ENCODE measurements around the gene MEIKIN. TPM values are rescaled to one million over a fixed set of nuclear protein-coding genes. Genes with fewer than 3 reads are reported as not detected.

Gene MEIKIN
- total RNA-seq, 1 donor from 2014 or later = not detected

- no peak for ATAC-seq (ENCODE audit: poor library complexity)
- no peak for DNase-seq
Observed at GRCh38 chr5:131974956-131975726, 29.7 kb upstream of the MEIKIN start.

GRCh38 chr5:131974622-131974955 is 29.1 kb upstream of the MEIKIN start:
- ATAC-seq (ENCODE audit: poor library complexity) (no peak), DNase-seq (no peak)
- intact Hi-C loops (cut with DNase I) = no loop called here

More at GRCh38 chr5:131974956-131975726, 29.7 kb upstream of the MEIKIN start:
- intact Hi-C loops (cut with DNase I) = no loop called here

GRCh38 chr5:131974016-131974415 is 28.6 kb upstream of the MEIKIN start:
- no peak for DNase-seq
- ATAC-seq (ENCODE audit: poor library complexity) = no peak

GRCh38 chr5:131973089-131973712 is 27.7 kb upstream of the MEIKIN start:
- no peak for DNase-seq
- no peak for ATAC-seq (ENCODE audit: poor library complexity)
- intact Hi-C loops (cut with DNase I) = no loop called here

More at GRCh38 chr5:131974016-131974415, 28.6 kb upstream of the MEIKIN start:
- intact Hi-C loops (cut with DNase I) = no loop called here

- DNase-seq (no peak), ATAC-seq (ENCODE audit: poor library complexity) (no peak)
- intact Hi-C loops (cut with DNase I) = no loop called here
Observed at GRCh38 chr5:131968396-131968954, 23.0 kb upstream of the MEIKIN start.

- DNase-seq (no peak), ATAC-seq (ENCODE audit: poor library complexity) (no peak)
- intact Hi-C loops (cut with DNase I) = no loop called here
Observed at GRCh38 chr5:131966551-131966950, 21.1 kb upstream of the MEIKIN start.

GRCh38 chr5:131965826-131966415 is 20.5 kb upstream of the MEIKIN start:
- intact Hi-C loops (cut with DNase I) = no loop called here
- ATAC-seq (ENCODE audit: poor library complexity) (no peak), DNase-seq (no peak)

GRCh38 chr5:131959906-131960305 is 14.4 kb upstream of the MEIKIN start:
- intact Hi-C loops (cut with DNase I) = no loop called here
- ATAC-seq (ENCODE audit: poor library complexity) = no peak
- DNase-seq = no peak

GRCh38 chr5:131959136-131959535 is 13.7 kb upstream of the MEIKIN start:
- DNase-seq (no peak), ATAC-seq (ENCODE audit: poor library complexity) (no peak)
- intact Hi-C loops (cut with DNase I) = no loop called here

- ATAC-seq (ENCODE audit: poor library complexity) = no peak
Observed at GRCh38 chr5:131957721-131958441, 12.4 kb upstream of the MEIKIN start.

GRCh38 chr5:131953969-131954368 is 8.5 kb upstream of the MEIKIN start:
- DNase-seq = no peak
- no peak for ATAC-seq (ENCODE audit: poor library complexity)
- intact Hi-C loops (cut with DNase I) = no loop called here

More at GRCh38 chr5:131957721-131958441, 12.4 kb upstream of the MEIKIN start:
- no peak for DNase-seq
- intact Hi-C loops (cut with DNase I) = no loop called here

- ATAC-seq (ENCODE audit: poor library complexity) (no peak), DNase-seq (no peak)
- intact Hi-C loops (cut with DNase I) = no loop called here
Observed at GRCh38 chr5:131952301-131952857, 6.9 kb upstream of the MEIKIN start.

- intact Hi-C loops (cut with DNase I) = no loop called here
- DNase-seq = no peak
- ATAC-seq (ENCODE audit: poor library complexity) = no peak
Observed at GRCh38 chr5:131950706-131951105, 5.2 kb upstream of the MEIKIN start.

GRCh38 chr5:131947445-131947844 is 2.0 kb upstream of the MEIKIN start:
- intact Hi-C loops (cut with DNase I) = no loop called here
- DNase-seq = no peak
- ATAC-seq (ENCODE audit: poor library complexity) = no peak

GRCh38 chr5:131944702-131945550 is 537 bp downstream of the MEIKIN start:
- DNase-seq = no peak
- no peak for ATAC-seq (ENCODE audit: poor library complexity)

GRCh38 chr5:131943916-131944315 is 1.5 kb downstream of the MEIKIN start:
- ATAC-seq (ENCODE audit: poor library complexity) = no peak
- intact Hi-C loops (cut with DNase I) = no loop called here
- no peak for DNase-seq

More at GRCh38 chr5:131944702-131945550, 537 bp downstream of the MEIKIN start:
- intact Hi-C loops (cut with DNase I) = no loop called here

GRCh38 chr5:131942016-131942415 is 3.4 kb downstream of the MEIKIN start:
- DNase-seq = no peak
- no peak for ATAC-seq (ENCODE audit: poor library complexity)
- intact Hi-C loops (cut with DNase I) = no loop called here
